WTC11 (cell line): Measurements from ENCODE around the gene MAGEA4. TPM values are rescaled to one million over a fixed set of nuclear protein-coding genes. Genes with fewer than 3 reads are reported as not detected.

ENCODE experiments used
- ATAC-seq: fragments of 200-7000 bp; cut with Tn5 transposase; 2 replicates; pipeline ENCODE4 v1.10.0; 2021; ENCODE audit warnings: mild to moderate bottlenecking, moderate library complexity
- CTCF ChIA-PET: fragments of 300-600 bp; sonication (Branson Sonifier 250); formaldehyde crosslinking; loops from one replicate; lab custom pipeline; 2021; ENCODE audit warnings: antibody characterized with exemption; lab: Charles Lee
- POLR2A ChIA-PET: fragments of 350-600 bp; sonication (Branson Sonifier 250); formaldehyde crosslinking; loops from one replicate; lab custom pipeline; 2021; ENCODE audit warnings: antibody characterized with exemption; lab: Charles Lee
- DNase-seq: peaks from one replicate; pipeline ENCODE4 v3.0.0; 2021; ENCODE audit warnings: low spot score
- H3K27ac Mint-ChIP-seq: 2 replicates; pipeline ENCODE4 v1.8.0; 2021; ENCODE audit warnings: mixed read lengths
- H3K27me3 Mint-ChIP-seq: 2 replicates; pipeline ENCODE4 v1.8.0; 2021; ENCODE audit warnings: low read depth, mild to moderate bottlenecking, moderate library complexity, mixed read lengths
- H3K36me3 Mint-ChIP-seq: 2 replicates; pipeline ENCODE4 v1.8.0; 2021; ENCODE audit warnings: mixed read lengths
- H3K4me1 Mint-ChIP-seq: 2 replicates; pipeline ENCODE4 v1.8.0; 2022; ENCODE audit warnings: mixed read lengths
- H3K4me3 Mint-ChIP-seq: 2 replicates; pipeline ENCODE4 v1.8.0; 2021; ENCODE audit warnings: mild to moderate bottlenecking, moderate library complexity, mixed read lengths
- H3K9me3 Mint-ChIP-seq: 2 replicates; pipeline ENCODE4 v1.8.0; 2021; ENCODE audit warnings: mixed read lengths
- ATF3 ChIP-seq: sonication (generic); formaldehyde crosslinking; conservative IDR thresholded peaks from 2 replicates; pipeline ENCODE4 v1.8.1; 2022; ENCODE audit warnings: mild to moderate bottlenecking, missing genetic modification reagents
- CREM ChIP-seq: sonication (generic); formaldehyde crosslinking; IDR thresholded peaks from 2 replicates; pipeline ENCODE4 v1.8.1; 2022; ENCODE audit warnings: mild to moderate bottlenecking, missing genetic modification reagents, moderate library complexity
- EMX1 ChIP-seq: fragments of 250-450 bp; sonication (Bioruptor Pico); IDR thresholded peaks from 2 replicates; pipeline ENCODE4 v1.8.0; 2021; ENCODE audit warnings: mild to moderate bottlenecking
- FOXP1 ChIP-seq: sonication (generic); formaldehyde crosslinking; IDR thresholded peaks from 2 replicates; pipeline ENCODE4 v1.8.0; 2022; ENCODE audit warnings: missing genetic modification reagents, mild to moderate bottlenecking, moderate library complexity, borderline replicate concordance
- HMGXB4 ChIP-seq: sonication (generic); formaldehyde crosslinking; IDR thresholded peaks from 2 replicates; pipeline ENCODE4 v1.8.1; 2023; ENCODE audit warnings: mild to moderate bottlenecking, moderate library complexity, missing genetic modification reagents
- IRF2 ChIP-seq: sonication (generic); formaldehyde crosslinking; IDR thresholded peaks from 2 replicates; pipeline ENCODE4 v1.8.0; 2022; ENCODE audit warnings: low read depth, missing genetic modification reagents, borderline replicate concordance
- MAX ChIP-seq: sonication (generic); formaldehyde crosslinking; IDR thresholded peaks from 2 replicates; pipeline ENCODE4 v1.8.0; 2022; ENCODE audit warnings: mild to moderate bottlenecking, missing genetic modification reagents
- NFE2L1 ChIP-seq: sonication (generic); formaldehyde crosslinking; IDR thresholded peaks from 2 replicates; pipeline ENCODE4 v1.8.1; 2023; ENCODE audit warnings: missing genetic modification reagents
- OVOL2 ChIP-seq: fragments of 250-450 bp; sonication (Bioruptor Pico); IDR thresholded peaks from 2 replicates; pipeline ENCODE4 v1.9.0; 2021; ENCODE audit warnings: mild to moderate bottlenecking, borderline replicate concordance
- ZNF121 ChIP-seq: sonication (generic); formaldehyde crosslinking; IDR thresholded peaks from 2 replicates; pipeline ENCODE4 v1.8.0; 2023; ENCODE audit warnings: missing genetic modification reagents
- ZNF232 ChIP-seq: sonication (generic); formaldehyde crosslinking; IDR thresholded peaks from 2 replicates; pipeline ENCODE4 v1.8.0; 2022; ENCODE audit warnings: mild to moderate bottlenecking, missing genetic modification reagents
- ZNF263 ChIP-seq: sonication (generic); formaldehyde crosslinking; IDR thresholded peaks from 2 replicates; pipeline ENCODE4 v1.8.1; 2022; ENCODE audit warnings: low read depth, mild to moderate bottlenecking, moderate library complexity, missing genetic modification reagents
- ZNF425 ChIP-seq: fragments of 250-450 bp; sonication (Bioruptor Pico); conservative IDR thresholded peaks from 2 replicates; pipeline ENCODE4 v1.9.0; 2021; ENCODE audit warnings: mild to moderate bottlenecking
- total RNA-seq: library from RNA; stranded (reverse); gene quantifications from 3 replicates; pipeline ENCODE4 v1.2.3, GENCODE V29; 2021
- TF ChIP-seq, protein P1 (sequence below): sonication (generic); formaldehyde crosslinking; IDR thresholded peaks from 2 replicates; pipeline ENCODE4 v1.8.1; 2023; ENCODE audit warnings: mild to moderate bottlenecking, missing genetic modification reagents, borderline replicate concordance
- TF ChIP-seq, protein P2 (sequence below): fragments of 250-450 bp; sonication (Bioruptor Pico); IDR thresholded peaks from 2 replicates; pipeline ENCODE4 v1.9.0; 2021; ENCODE audit warnings: moderate library complexity, mild to moderate bottlenecking, inconsistent platforms, borderline replicate concordance
- TF ChIP-seq, protein P3 (sequence below): sonication (generic); formaldehyde crosslinking; IDR thresholded peaks from 2 replicates; pipeline ENCODE4 v1.8.0; 2022; ENCODE audit warnings: missing genetic modification reagents
- TF ChIP-seq, protein P4 (sequence below): sonication (generic); formaldehyde crosslinking; IDR thresholded peaks from 2 replicates; pipeline ENCODE4 v1.8.0; 2022; ENCODE audit warnings: mild to moderate bottlenecking, missing genetic modification reagents

The MAGEA4 gene
- total RNA-seq, 1 experiment from 2014 or later = 3.2 TPM

DNA sequence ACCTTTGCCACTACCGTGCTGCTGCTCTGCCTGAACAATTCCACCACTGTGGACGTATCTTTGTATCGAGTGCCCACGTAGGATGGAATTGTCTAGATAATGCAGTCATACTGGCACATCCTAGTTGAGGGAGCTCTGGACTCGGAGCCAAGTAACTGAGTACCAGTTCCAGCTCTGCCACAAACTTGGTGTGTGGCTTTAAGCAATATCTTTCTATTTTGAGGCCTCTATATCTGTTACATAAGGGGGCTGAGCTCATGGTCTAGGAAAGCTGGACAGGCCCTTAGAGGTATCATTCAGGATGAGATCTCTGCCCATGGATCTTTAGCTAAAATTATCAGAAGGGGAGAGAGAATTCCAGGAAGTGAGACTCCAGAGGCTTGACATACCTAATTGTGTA, 49.3 kb downstream of the MAGEA4 start:
- CTCF ChIA-PET = no interaction called here
- DNase-seq (no peak), ATAC-seq (no peak)
- H3K9me3 Mint-ChIP-seq = peaks cover 5% of the 10 kb centered on the region; the same call in 1 of the 2 replicates
- no peaks in the 10 kb centered on the region for H3K27me3 Mint-ChIP-seq
- no peak overlapping the region for H3K4me3 Mint-ChIP-seq
- no peak overlapping the region for H3K27ac Mint-ChIP-seq
- POLR2A ChIA-PET = no interaction called here
- TF ChIP-seq, protein P1, sequence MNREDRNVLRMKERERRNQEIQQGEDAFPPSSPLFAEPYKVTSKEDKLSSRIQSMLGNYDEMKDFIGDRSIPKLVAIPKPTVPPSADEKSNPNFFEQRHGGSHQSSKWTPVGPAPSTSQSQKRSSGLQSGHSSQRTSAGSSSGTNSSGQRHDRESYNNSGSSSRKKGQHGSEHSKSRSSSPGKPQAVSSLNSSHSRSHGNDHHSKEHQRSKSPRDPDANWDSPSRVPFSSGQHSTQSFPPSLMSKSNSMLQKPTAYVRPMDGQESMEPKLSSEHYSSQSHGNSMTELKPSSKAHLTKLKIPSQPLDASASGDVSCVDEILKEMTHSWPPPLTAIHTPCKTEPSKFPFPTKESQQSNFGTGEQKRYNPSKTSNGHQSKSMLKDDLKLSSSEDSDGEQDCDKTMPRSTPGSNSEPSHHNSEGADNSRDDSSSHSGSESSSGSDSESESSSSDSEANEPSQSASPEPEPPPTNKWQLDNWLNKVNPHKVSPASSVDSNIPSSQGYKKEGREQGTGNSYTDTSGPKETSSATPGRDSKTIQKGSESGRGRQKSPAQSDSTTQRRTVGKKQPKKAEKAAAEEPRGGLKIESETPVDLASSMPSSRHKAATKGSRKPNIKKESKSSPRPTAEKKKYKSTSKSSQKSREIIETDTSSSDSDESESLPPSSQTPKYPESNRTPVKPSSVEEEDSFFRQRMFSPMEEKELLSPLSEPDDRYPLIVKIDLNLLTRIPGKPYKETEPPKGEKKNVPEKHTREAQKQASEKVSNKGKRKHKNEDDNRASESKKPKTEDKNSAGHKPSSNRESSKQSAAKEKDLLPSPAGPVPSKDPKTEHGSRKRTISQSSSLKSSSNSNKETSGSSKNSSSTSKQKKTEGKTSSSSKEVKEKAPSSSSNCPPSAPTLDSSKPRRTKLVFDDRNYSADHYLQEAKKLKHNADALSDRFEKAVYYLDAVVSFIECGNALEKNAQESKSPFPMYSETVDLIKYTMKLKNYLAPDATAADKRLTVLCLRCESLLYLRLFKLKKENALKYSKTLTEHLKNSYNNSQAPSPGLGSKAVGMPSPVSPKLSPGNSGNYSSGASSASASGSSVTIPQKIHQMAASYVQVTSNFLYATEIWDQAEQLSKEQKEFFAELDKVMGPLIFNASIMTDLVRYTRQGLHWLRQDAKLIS (CRISPR knock-in tag) = no peak
- TF ChIP-seq ZNF232 (CRISPR knock-in tag) = no peak
- no peak for TF ChIP-seq EMX1 (CRISPR knock-in tag)
- TF ChIP-seq IRF2 (CRISPR knock-in tag) = no peak
- no peak for TF ChIP-seq ATF3 (CRISPR knock-in tag)
- no peak for TF ChIP-seq NFE2L1 (CRISPR knock-in tag)
- TF ChIP-seq CREM (CRISPR knock-in tag) = no peak
- no peak for TF ChIP-seq ZNF263 (CRISPR knock-in tag)
- TF ChIP-seq, protein P2, sequence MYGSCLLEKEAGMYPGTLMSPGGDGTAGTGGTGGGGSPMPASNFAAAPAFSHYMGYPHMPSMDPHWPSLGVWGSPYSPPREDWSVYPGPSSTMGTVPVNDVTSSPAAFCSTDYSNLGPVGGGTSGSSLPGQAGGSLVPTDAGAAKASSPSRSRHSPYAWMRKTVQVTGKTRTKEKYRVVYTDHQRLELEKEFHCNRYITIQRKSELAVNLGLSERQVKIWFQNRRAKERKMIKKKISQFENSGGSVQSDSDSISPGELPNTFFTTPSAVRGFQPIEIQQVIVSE (CRISPR knock-in tag) = no peak
- TF ChIP-seq ZNF121 (CRISPR knock-in tag) = no peak
- TF ChIP-seq, protein P3, sequence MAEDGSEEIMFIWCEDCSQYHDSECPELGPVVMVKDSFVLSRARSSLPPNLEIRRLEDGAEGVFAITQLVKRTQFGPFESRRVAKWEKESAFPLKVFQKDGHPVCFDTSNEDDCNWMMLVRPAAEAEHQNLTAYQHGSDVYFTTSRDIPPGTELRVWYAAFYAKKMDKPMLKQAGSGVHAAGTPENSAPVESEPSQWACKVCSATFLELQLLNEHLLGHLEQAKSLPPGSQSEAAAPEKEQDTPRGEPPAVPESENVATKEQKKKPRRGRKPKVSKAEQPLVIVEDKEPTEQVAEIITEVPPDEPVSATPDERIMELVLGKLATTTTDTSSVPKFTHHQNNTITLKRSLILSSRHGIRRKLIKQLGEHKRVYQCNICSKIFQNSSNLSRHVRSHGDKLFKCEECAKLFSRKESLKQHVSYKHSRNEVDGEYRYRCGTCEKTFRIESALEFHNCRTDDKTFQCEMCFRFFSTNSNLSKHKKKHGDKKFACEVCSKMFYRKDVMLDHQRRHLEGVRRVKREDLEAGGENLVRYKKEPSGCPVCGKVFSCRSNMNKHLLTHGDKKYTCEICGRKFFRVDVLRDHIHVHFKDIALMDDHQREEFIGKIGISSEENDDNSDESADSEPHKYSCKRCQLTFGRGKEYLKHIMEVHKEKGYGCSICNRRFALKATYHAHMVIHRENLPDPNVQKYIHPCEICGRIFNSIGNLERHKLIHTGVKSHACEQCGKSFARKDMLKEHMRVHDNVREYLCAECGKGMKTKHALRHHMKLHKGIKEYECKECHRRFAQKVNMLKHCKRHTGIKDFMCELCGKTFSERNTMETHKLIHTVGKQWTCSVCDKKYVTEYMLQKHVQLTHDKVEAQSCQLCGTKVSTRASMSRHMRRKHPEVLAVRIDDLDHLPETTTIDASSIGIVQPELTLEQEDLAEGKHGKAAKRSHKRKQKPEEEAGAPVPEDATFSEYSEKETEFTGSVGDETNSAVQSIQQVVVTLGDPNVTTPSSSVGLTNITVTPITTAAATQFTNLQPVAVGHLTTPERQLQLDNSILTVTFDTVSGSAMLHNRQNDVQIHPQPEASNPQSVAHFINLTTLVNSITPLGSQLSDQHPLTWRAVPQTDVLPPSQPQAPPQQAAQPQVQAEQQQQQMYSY = no peak
- no peak for TF ChIP-seq FOXP1 (CRISPR knock-in tag)
- no peak for TF ChIP-seq OVOL2
- no peak for TF ChIP-seq MAX (CRISPR knock-in tag)
- TF ChIP-seq, protein P4, sequence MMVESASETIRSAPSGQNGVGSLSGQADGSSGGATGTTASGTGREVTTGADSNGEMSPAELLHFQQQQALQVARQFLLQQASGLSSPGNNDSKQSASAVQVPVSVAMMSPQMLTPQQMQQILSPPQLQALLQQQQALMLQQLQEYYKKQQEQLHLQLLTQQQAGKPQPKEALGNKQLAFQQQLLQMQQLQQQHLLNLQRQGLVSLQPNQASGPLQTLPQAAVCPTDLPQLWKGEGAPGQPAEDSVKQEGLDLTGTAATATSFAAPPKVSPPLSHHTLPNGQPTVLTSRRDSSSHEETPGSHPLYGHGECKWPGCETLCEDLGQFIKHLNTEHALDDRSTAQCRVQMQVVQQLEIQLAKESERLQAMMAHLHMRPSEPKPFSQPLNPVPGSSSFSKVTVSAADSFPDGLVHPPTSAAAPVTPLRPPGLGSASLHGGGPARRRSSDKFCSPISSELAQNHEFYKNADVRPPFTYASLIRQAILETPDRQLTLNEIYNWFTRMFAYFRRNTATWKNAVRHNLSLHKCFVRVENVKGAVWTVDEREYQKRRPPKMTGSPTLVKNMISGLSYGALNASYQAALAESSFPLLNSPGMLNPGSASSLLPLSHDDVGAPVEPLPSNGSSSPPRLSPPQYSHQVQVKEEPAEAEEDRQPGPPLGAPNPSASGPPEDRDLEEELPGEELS (CRISPR knock-in tag) = no peak
- no peak for TF ChIP-seq ZNF425
- no peak for TF ChIP-seq HMGXB4 (CRISPR knock-in tag)
- peaks cover 14% of the 10 kb centered on the region for H3K36me3 Mint-ChIP-seq
- no peaks in the 10 kb centered on the region for H3K4me1 Mint-ChIP-seq
